Measurements from ENCODE around the gene FLVCR2.

FLVCR2 gene

DNA sequence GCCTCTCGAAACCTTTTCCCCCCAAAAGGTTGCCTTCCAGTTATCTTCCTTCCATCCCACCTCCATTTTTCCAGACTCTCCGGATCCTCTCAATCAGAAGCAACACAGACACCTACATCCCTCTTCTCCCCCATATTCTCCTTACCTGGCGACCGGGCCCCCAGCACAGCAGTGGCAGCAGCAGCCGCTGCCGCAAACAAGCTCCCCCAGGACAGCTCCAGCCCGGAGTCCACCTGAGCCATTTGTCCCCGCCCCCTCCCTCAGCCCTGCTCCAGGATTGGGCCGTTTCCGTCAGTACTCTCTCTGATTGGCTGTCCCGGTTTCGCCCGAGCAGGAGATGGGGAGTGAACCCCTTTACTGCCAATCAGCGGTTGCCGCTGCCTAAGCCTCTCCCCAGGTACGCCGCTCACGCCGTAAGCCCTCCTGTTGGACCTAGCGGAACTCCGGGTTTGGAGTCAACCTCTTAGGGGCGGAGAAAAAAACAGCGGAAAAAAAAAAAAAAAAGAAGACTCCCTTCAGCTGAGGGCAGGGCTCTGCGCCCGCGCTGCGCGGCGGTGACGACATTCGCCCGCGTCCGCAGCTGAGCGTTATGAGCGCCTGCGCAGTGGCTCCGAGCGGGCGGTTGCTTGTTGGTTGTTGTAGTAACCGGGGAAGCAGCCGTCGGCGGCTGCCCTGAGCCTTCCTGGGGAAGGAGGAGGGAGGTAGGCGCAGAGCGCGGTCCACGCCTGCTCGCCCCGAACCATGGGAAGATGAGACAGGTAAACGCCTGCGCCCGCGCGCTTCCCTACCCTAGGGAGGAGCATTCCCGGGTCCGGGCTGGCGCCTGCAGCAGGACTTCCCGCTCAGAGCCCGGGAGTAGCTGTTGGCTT, 82.4 kb downstream of the FLVCR2 start, which contains the start of the genes ERG28 and TTLL5:
Gene ERG28 (minus strand): TSS at position 247 of the 869 bp plus-strand sequence. CDS start 3,374 bp downstream, outside the sequence.
Gene TTLL5 (plus strand): TSS at position 617 of the 869 bp plus-strand sequence. CDS start 1,904 bp downstream, outside the sequence.
- H3K4me3 ChIP-seq (ENCODE audit: insufficient read depth in 1 of 2, low read depth in 1 of 2, low read length in 2 of 2) = peak within 1 kb of the TSS; percentile 88 to 92
- no peaks in the 10 kb centered on the region for H3K27me3 ChIP-seq (ENCODE audit: control insufficient read depth in 1 of 2, insufficient read depth in 1 of 2, low read length in 2 of 2)
- peaks cover 21% of the 10 kb centered on the region for H3K79me1 ChIP-seq (replicated peaks; ENCODE audit: low read length, poor library complexity, severe bottlenecking)
- under 1% methylated on average over 59 of the region's 60 CpGs for WGBS
- peak within 1 kb of the TSS; percentile 61 to 77 for H3K18ac ChIP-seq (ENCODE audit: low read depth in 1 of 2, low read length in 2 of 2)
- H3K4ac ChIP-seq (ENCODE audit: low read depth in 1 of 2, low read length in 2 of 2) = peak within 1 kb of the TSS in 1 of 2 experiments; percentile 40
- H3K27ac ChIP-seq (ENCODE audit: low read length, poor library complexity, severe bottlenecking) = peak within 1 kb of the TSS; percentile 72
- H4K91ac ChIP-seq (ENCODE audit: low read length) = no peak within 1 kb of the TSS
- H3K4me2 ChIP-seq (ENCODE audit: low read length, poor library complexity, severe bottlenecking) = peak within 1 kb of the TSS; percentile 83
- H3K9me3 ChIP-seq (ENCODE audit: control insufficient read depth, low read length) = no peaks in the 10 kb centered on the region
- H2BK5ac ChIP-seq (ENCODE audit: low read depth, low read length, poor library complexity, severe bottlenecking) = no peak within 1 kb of the TSS
- peak within 1 kb of the TSS; percentile 94 for H3K9ac ChIP-seq (ENCODE audit: low read length)
- H3K14ac ChIP-seq (ENCODE audit: low read length in 2 of 2) = peak within 1 kb of the TSS in 1 of 2 experiments; percentile 77
- peak; percentile 99 for DNase-seq
- peak within 1 kb of the TSS in 1 of 2 experiments; percentile 93 for H3K23ac ChIP-seq (ENCODE audit: low read length in 2 of 2)
- H4K8ac ChIP-seq (ENCODE audit: low read length) = peak within 1 kb of the TSS; percentile 83
- H2AFZ ChIP-seq (ENCODE audit: low read depth, low read length) = peak within 1 kb of the TSS; percentile 91
- H3K36me3 ChIP-seq (ENCODE audit: control insufficient read depth in 1 of 2, insufficient read depth in 2 of 2, low read depth in 1 of 2, low read length in 2 of 2) = peaks cover 0 to 40% of the 10 kb centered on the region in 2 experiments
- H2AK5ac ChIP-seq (ENCODE audit: low read length, severe bottlenecking) = no peak within 1 kb of the TSS
- no peak within 1 kb of the TSS for H2BK15ac ChIP-seq (ENCODE audit: low read depth, poor library complexity, severe bottlenecking)
- H3K4me1 ChIP-seq (ENCODE audit: control insufficient read depth, insufficient read depth, low read depth, low read length) = peaks cover 5% of the 10 kb centered on the region
- H2BK120ac ChIP-seq (ENCODE audit: low read depth, low read length) = no peak within 1 kb of the TSS
- H2BK12ac ChIP-seq (ENCODE audit: low read length in 2 of 2) = peak within 1 kb of the TSS in 1 of 2 experiments; percentile 45

DNA sequence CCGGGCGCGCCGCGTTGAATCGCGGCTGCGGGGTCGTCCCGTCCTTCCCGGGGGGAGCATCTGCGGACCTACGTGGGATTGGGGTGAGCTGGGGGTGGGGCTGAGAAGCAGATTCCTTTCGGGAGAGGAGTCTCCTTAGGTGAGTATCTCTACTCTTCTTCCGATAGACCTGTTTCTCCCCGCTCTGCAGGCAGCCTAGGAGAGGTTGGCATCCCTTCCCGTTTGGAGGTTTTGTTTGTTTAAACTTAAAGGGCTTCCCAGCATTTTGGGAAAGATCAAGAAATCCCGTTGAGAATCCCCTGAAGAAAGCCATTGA, 83.0 kb downstream of the FLVCR2 start:
- H3K4me2 ChIP-seq (ENCODE audit: low read length, poor library complexity, severe bottlenecking) = peak overlapping the region; percentile 83
- no peak overlapping the region for H2BK5ac ChIP-seq (ENCODE audit: low read depth, low read length, poor library complexity, severe bottlenecking)
- H2AFZ ChIP-seq (ENCODE audit: low read depth, low read length) = peak overlapping the region; percentile 91
- H4K91ac ChIP-seq (ENCODE audit: low read length) = no peak overlapping the region
- peak overlapping the region in 1 of 2 experiments; percentile 93 for H3K23ac ChIP-seq (ENCODE audit: low read length in 2 of 2)
- under 1% methylated on average over 10 of the region's 18 CpGs for WGBS
- H2BK120ac ChIP-seq (ENCODE audit: low read depth, low read length) = no peak overlapping the region
- no peak for DNase-seq
- H3K4me1 ChIP-seq (ENCODE audit: control insufficient read depth, insufficient read depth, low read depth, low read length) = peaks cover 5% of the 10 kb centered on the region
- H2AK5ac ChIP-seq (ENCODE audit: low read length, severe bottlenecking) = no peak overlapping the region
- H3K79me1 ChIP-seq (replicated peaks; ENCODE audit: low read length, poor library complexity, severe bottlenecking) = peaks cover 21% of the 10 kb centered on the region
- peak overlapping the region; percentile 94 for H3K9ac ChIP-seq (ENCODE audit: low read length)
- no peaks in the 10 kb centered on the region for H3K9me3 ChIP-seq (ENCODE audit: control insufficient read depth, low read length)
- no peak overlapping the region for H2BK15ac ChIP-seq (ENCODE audit: low read depth, poor library complexity, severe bottlenecking)
- peak overlapping the region; percentile 72 for H3K27ac ChIP-seq (ENCODE audit: low read length, poor library complexity, severe bottlenecking)
- no peaks in the 10 kb centered on the region for H3K27me3 ChIP-seq (ENCODE audit: control insufficient read depth in 1 of 2, insufficient read depth in 1 of 2, low read length in 2 of 2)
- H3K14ac ChIP-seq (ENCODE audit: low read length in 2 of 2) = peak overlapping the region in 1 of 2 experiments; percentile 77
- H3K36me3 ChIP-seq (ENCODE audit: control insufficient read depth in 1 of 2, insufficient read depth in 2 of 2, low read depth in 1 of 2, low read length in 2 of 2) = peaks cover 0 to 40% of the 10 kb centered on the region in 2 experiments
- H3K4me3 ChIP-seq (ENCODE audit: insufficient read depth in 1 of 2, low read depth in 1 of 2, low read length in 2 of 2) = peak overlapping the region; percentile 88 to 92
- peak overlapping the region in 1 of 2 experiments; percentile 60 for H3K18ac ChIP-seq (ENCODE audit: low read depth in 1 of 2, low read length in 2 of 2)
- no peak overlapping the region for H2BK12ac ChIP-seq (ENCODE audit: low read length in 2 of 2)
- H3K4ac ChIP-seq (ENCODE audit: low read depth in 1 of 2, low read length in 2 of 2) = no peak overlapping the region
- peak overlapping the region; percentile 27 for H4K8ac ChIP-seq (ENCODE audit: low read length)

DNA sequence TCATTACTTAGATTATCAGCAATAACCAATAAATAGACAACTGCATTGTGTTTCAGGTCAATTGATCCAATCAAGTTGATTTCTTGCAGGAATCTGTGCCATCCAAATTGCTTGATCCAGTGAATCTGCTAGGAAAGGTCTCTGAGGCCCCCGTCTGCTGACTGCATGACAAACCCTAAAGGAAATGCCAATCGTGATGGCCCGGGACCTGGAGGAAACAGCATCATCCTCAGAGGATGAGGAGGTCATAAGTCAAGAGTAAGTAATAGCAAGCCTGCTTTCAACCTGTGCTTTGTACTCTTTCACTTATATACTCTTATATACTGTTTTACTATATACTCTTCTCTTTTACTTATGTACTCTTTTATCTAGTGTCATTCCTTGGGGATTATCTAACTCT, 84.5 kb downstream of the FLVCR2 start:
- 1% methylated on average over 3 of the region's 3 CpGs for WGBS
- Histone ChIP-seq H3K36me3 (ENCODE audit: control insufficient read depth in 1 of 2, insufficient read depth in 2 of 2, low read depth in 1 of 2, low read length in 2 of 2) (peaks cover 0 to 36% of the 10 kb centered on the region in 2 experiments), H4K8ac (ENCODE audit: low read length) (no peak overlapping the region), H4K91ac (ENCODE audit: low read length) (no peak overlapping the region), H3K4me1 (ENCODE audit: control insufficient read depth, insufficient read depth, low read depth, low read length) (peaks cover 5% of the 10 kb centered on the region), H2AK5ac (ENCODE audit: low read length, severe bottlenecking) (no peak overlapping the region), H2BK120ac (ENCODE audit: low read depth, low read length) (no peak overlapping the region), H2AFZ (ENCODE audit: low read depth, low read length) (no peak overlapping the region), H2BK12ac (ENCODE audit: low read length in 2 of 2) (no peak overlapping the region), H3K9me3 (ENCODE audit: control insufficient read depth, low read length) (no peaks in the 10 kb centered on the region), H3K14ac (ENCODE audit: low read length in 2 of 2) (no peak overlapping the region), H3K23ac (ENCODE audit: low read length in 2 of 2) (no peak overlapping the region), H3K4ac (ENCODE audit: low read depth in 1 of 2, low read length in 2 of 2) (no peak overlapping the region), H2BK15ac (ENCODE audit: low read depth, poor library complexity, severe bottlenecking) (no peak overlapping the region), H3K4me3 (ENCODE audit: insufficient read depth in 1 of 2, low read depth in 1 of 2, low read length in 2 of 2) (no peak overlapping the region), H3K18ac (ENCODE audit: low read depth in 1 of 2, low read length in 2 of 2) (no peak overlapping the region), H3K27me3 (ENCODE audit: control insufficient read depth in 1 of 2, insufficient read depth in 1 of 2, low read length in 2 of 2) (no peaks in the 10 kb centered on the region), H2BK5ac (ENCODE audit: low read depth, low read length, poor library complexity, severe bottlenecking) (no peak overlapping the region), H3K4me2 (ENCODE audit: low read length, poor library complexity, severe bottlenecking) (no peak overlapping the region), H3K9ac (ENCODE audit: low read length) (peak overlapping the region; percentile 3), H3K79me1 (replicated peaks; ENCODE audit: low read length, poor library complexity, severe bottlenecking) (peaks cover 20% of the 10 kb centered on the region), H3K27ac (ENCODE audit: low read length, poor library complexity, severe bottlenecking) (no peak overlapping the region)
- peak; percentile 21 for DNase-seq

DNA sequence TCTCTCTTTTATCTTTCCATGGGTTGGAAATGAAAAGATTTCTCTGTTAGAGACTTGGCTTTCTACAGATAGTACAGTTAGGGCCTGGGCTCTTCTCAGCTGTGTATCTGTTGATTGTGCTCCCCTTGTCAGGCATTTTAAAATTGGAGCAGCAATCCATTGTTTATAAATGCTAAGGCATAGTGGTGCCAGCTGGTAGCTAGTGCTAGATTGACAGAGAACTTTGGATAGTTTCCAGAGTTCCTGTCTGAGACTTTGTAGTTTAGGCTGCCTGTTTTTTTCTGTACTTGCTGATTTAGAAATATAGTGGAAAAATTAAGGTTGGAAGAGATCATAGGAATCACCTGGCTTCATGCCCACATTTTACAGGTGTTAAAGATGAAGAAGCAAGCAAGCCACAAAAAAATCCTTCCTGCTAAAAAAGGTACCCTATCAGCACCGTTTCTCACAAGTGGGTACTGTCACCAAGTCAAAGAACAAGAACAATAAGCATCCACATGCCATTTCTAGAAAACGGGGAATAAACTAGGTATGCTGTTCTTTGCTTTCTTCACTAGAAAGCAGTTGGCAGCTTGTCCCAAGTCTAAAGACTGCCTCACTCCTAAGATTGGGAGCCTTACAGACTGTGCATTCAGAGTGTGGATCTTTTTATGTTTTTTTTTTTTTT, 88.8 kb downstream of the FLVCR2 start:
- Histone ChIP-seq H3K4ac (ENCODE audit: low read depth in 1 of 2, low read length in 2 of 2) (no peak overlapping the region), H3K14ac (ENCODE audit: low read length in 2 of 2) (no peak overlapping the region), H4K91ac (ENCODE audit: low read length) (no peak overlapping the region), H3K4me3 (ENCODE audit: insufficient read depth in 1 of 2, low read depth in 1 of 2, low read length in 2 of 2) (no peak overlapping the region), H3K27me3 (ENCODE audit: control insufficient read depth in 1 of 2, insufficient read depth in 1 of 2, low read length in 2 of 2) (no peaks in the 10 kb centered on the region), H3K23ac (ENCODE audit: low read length in 2 of 2) (no peak overlapping the region), H2AFZ (ENCODE audit: low read depth, low read length) (no peak overlapping the region), H2AK5ac (ENCODE audit: low read length, severe bottlenecking) (no peak overlapping the region), H2BK120ac (ENCODE audit: low read depth, low read length) (no peak overlapping the region), H2BK5ac (ENCODE audit: low read depth, low read length, poor library complexity, severe bottlenecking) (no peak overlapping the region), H3K4me2 (ENCODE audit: low read length, poor library complexity, severe bottlenecking) (no peak overlapping the region), H2BK15ac (ENCODE audit: low read depth, poor library complexity, severe bottlenecking) (no peak overlapping the region), H2BK12ac (ENCODE audit: low read length in 2 of 2) (no peak overlapping the region), H3K4me1 (ENCODE audit: control insufficient read depth, insufficient read depth, low read depth, low read length) (no peaks in the 10 kb centered on the region), H3K9ac (ENCODE audit: low read length) (no peak overlapping the region), H3K27ac (ENCODE audit: low read length, poor library complexity, severe bottlenecking) (no peak overlapping the region), H4K8ac (ENCODE audit: low read length) (no peak overlapping the region), H3K18ac (ENCODE audit: low read depth in 1 of 2, low read length in 2 of 2) (no peak overlapping the region), H3K36me3 (ENCODE audit: control insufficient read depth in 1 of 2, insufficient read depth in 2 of 2, low read depth in 1 of 2, low read length in 2 of 2) (peaks cover 2 to 75% of the 10 kb centered on the region in 2 experiments), H3K9me3 (ENCODE audit: control insufficient read depth, low read length) (peaks cover 4% of the 10 kb centered on the region), H3K79me1 (replicated peaks; ENCODE audit: low read length, poor library complexity, severe bottlenecking) (peaks cover 19% of the 10 kb centered on the region)
- 97% methylated on average over 2 of the region's 2 CpGs for WGBS
- no peak for DNase-seq
